Myocyte (in vitro differentiated cells): ENCODE data around the gene ZCCHC4. TPM values are rescaled to one million over a fixed set of nuclear protein-coding genes. Genes with fewer than 3 reads are reported as not detected.

Experiments used
- DNase-seq: peaks from one replicate; pipeline ENCODE4 v3.0.0-alpha.2; 2012; ENCODE audit warnings: low read depth
- total RNA-seq: library from RNA; depleted of rRNA; stranded (reverse); fragments of >200 nt; gene quantifications from 2 replicates; pipeline ENCODE4 v1.2.3, GENCODE V29; 2014

ZCCHC4 gene
- total RNA-seq, 1 donor from 2014 or later: 14.0 TPM

- DNase-seq: peak; percentile 93
Observed at GRCh38 chr4:25376754-25377571, 64.4 kb downstream of the ZCCHC4 start, which contains the start of gene ANAPC4. ANAPC4 (plus strand) TSS chr4:25377263; CDS start chr4:25377428, 165 bp downstream.

DNA sequence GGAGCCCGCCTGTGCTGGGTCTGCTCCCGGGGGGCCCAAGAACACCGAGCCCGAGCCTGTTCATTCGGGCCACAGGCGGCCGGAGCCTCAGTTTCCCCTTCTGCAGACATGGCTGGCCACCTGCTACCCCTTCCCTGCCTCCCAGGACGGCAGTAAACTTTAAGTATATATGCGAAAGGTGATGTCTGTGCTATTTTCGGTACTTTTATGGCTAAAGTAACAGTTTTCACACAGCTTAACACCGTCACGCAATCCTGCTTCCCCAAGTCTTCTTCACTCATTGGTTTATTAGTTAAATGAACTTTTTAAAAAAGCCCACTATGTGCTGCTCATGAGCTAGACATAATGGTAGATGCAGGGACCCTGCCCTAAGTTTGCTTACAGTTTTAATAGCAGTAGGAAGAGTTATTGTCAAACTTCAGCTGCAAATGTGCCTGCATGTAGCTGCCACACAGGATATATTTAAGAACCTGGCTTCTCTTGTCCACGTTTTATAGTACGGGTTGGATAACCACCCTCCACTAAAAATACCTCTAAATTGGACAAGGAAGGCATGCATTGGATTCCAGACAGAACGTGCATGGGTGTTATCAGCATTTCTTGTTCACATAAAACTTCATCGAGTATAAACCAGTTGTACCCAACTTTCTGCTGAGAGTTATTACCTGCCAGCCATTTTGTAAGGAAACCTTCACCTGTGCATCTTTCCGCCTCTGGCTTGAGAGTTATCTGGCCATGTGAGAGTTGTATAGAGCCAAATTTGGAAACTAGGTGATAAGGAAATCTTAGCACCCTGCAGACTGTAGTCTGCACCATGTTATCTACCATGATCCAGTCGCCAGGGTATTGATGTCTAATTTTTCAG, 65.2 kb downstream of the ZCCHC4 start:
- DNase-seq: no peak

- no peak for DNase-seq
Observed at GRCh38 chr4:25378437-25378743, 65.8 kb downstream of the ZCCHC4 start.

DNA sequence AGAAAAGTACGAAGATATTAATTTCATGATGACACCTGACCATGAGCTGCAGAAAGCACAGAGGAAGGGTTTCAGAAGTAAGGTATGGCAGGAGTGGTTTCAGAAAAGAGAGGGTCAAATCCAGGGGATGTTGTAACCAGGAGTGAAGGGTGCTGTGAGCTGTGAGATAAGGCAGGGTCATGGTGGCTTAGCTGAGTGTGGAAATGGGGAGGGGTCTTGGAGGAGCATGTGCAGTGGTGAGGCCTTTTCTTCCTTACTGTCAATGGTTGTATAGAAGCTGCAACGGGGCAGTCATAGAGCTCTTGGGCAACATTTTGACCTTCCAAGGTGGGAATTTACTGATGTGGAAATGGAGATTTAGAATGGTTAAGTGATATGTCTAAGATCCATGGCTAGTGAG, 67.0 kb downstream of the ZCCHC4 start:
- DNase-seq: no peak

- DNase-seq: no peak
Observed at GRCh38 chr4:25383647-25384046, 71.1 kb downstream of the ZCCHC4 start.

GRCh38 chr4:25386926-25387325, 74.4 kb downstream of the ZCCHC4 start:
- no peak for DNase-seq

- no peak for DNase-seq
Observed at GRCh38 chr4:25397305-25397704, 84.7 kb downstream of the ZCCHC4 start.

GRCh38 chr4:25399510-25399909, 86.9 kb downstream of the ZCCHC4 start:
- no peak for DNase-seq

DNA sequence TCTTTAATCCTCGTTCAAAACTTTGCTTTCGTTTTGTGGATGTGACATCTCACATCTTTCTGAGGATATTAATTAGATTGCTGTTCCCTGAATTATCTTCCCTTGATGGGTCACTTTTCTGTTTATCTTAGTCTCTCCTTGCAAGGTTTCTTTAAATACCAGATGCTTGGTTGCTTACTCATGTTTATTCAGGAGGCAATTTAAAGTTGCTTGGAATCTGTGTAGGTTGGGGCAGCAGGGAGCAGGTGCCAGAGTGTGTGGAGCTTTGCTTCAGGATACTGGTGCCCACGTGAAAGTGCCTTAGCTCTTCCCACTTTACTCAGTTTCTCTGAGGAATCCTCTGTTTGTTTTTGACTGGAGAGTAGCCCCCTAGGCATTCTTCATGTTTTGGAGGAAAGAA, 88.5 kb downstream of the ZCCHC4 start:
- no peak for DNase-seq

GRCh38 chr4:25402521-25402920, 89.9 kb downstream of the ZCCHC4 start:
- DNase-seq: no peak

GRCh38 chr4:25403699-25404098, 91.1 kb downstream of the ZCCHC4 start:
- no peak for DNase-seq

DNA sequence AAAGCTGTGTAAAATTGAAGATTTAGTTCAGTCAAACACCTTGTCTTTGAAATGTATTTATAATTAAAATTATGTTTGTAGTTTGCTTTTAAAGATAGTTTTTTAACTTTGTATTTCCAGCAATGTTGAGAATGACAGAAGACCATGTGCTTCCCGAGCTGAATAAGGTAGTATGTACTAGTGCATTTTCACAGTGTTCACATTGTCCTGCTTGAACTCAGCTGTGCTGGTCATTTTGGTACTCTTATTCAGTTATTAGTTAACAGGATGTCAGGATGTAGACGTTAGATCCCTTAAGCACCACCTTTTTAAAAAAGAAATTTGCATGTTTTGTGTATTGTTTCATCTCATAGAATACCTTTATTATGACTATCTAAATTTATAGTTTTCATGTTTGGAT, 92.9 kb downstream of the ZCCHC4 start:
- no peak for DNase-seq

GRCh38 chr4:25406081-25406692, 93.6 kb downstream of the ZCCHC4 start:
- DNase-seq: no peak

DNA sequence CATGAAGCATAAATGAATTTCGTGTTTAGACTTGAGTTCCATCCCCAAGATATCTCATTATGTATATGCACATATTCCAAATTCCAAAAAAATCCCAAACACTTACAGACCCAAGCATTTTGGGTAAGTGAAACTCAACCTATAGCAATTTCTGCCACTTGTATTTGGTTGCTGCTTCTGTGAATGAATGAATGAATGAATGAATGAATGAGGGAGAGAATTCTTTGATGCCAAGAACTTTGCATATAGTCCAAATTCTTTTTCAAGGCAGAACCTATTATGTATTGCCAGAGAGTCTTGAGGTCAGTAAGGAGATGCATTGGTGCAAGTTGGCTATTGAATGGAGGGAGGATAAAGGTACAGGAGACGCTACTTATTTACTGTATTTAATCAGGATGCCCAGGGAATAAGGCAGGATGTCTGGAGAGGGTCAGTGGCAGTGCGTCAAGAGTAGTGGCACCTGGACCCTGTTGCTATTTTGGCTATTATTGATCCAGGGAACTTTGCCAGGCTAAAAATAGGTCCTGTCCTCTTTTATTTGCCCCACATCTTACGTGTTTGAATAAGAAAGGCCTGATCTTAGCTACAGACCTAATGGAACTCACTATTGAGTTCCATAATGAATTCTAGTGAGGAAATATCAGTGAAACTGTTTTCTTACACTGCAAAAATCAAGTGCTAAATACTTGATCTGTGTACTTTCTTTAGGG, 98.4 kb downstream of the ZCCHC4 start:
- DNase-seq: no peak

GRCh38 chr4:25413261-25413660, 100.7 kb downstream of the ZCCHC4 start:
- no peak for DNase-seq

GRCh38 chr4:25417014-25417413, 104.4 kb downstream of the ZCCHC4 start:
- DNase-seq: no peak

Other genes with a start within 250 kb of the ZCCHC4 start
- gene SEPSECS, start 152.3 kb upstream of the ZCCHC4 start, total RNA-seq: 5.3 and 6.0 TPM in 2 replicates
- gene PI4K2B, start 78.7 kb upstream of the ZCCHC4 start, total RNA-seq: 8.3 and 13.9 TPM in 2 replicates
- gene ANAPC4, start 64.5 kb downstream of the ZCCHC4 start, total RNA-seq: 16.8 and 21.6 TPM in 2 replicates